K562 (cell line): ENCODE data around the gene CENPB. TPM values are rescaled to one million over a fixed set of nuclear protein-coding genes. Genes with fewer than 3 reads are reported as not detected.

Experiments used
- ATAC-seq: fragments of 200-7000 bp; cut with Tn5 transposase; 3 replicates; pipeline ENCODE4 v1.9.1; 2020; ENCODE audit warnings: moderate library complexity
- BruUV-seq: library from RNA; stranded (reverse); fragments of 400-500 nt; replicated peaks from 2 replicates; lab custom pipeline; 2021; lab: Mats Ljungman, UMichigan
- CTCF ChIA-PET: fragments of 300-600 bp; formaldehyde crosslinking; extraction: SDS; loops from one replicate; lab custom pipeline; 2021; ENCODE audit warnings: low intra/inter-chr PET ratio; lab: Yijun Ruan, JAX
- POLR2A ChIA-PET: fragments of 300-600, 350-650 bp; sonication (Branson Sonifier 250); formaldehyde crosslinking; extraction: SDS; loops from one replicate; lab custom pipeline; 2021; ENCODE audit warnings: antibody characterized with exemption, inconsistent platforms; lab: Yijun Ruan, JAX
- DNase-seq, 4 experiments: peaks; one replicate each; pipeline versions ENCODE4 v3.0.0 to v3.0.0-alpha.2; 2011 to 2018; ENCODE audit warnings: low spot score in 3 of 4, mixed read lengths in 3 of 4; ENCODE audit errors: extremely low read depth in 1 of 4
- FAIRE-seq: peaks from 2 replicates; lab custom pipeline; 2011; peaks lifted over from hg19 to GRCh38; lab: Jason Lieb, UNC
- H2AFZ ChIP-seq: 2 replicates; pipeline ENCODE4 v1.6.0; 2011; ENCODE audit warnings: low read depth, low read length, control low read depth, inconsistent platforms
- H3K27ac ChIP-seq: fragments of 200-600 bp; 3 replicates; pipeline ENCODE4 v1.8.0; 2011; ENCODE audit warnings: low read depth, mild to moderate bottlenecking, control low read depth, inconsistent platforms, low read length, moderate library complexity, mixed read lengths; ENCODE audit errors: extremely low read depth
- H3K27me3 ChIP-seq, 2 experiments: fragments of 300-600 bp in 1 of 2; 2 replicates in 1 of 2; 3 replicates in 1 of 2; pipeline versions ENCODE4 v1.6.0 to v1.8.0; 2011; ENCODE audit warnings: inconsistent platforms in 2 of 2, low read length in 2 of 2, mild to moderate bottlenecking in 1 of 2, mixed read lengths in 1 of 2, moderate library complexity in 1 of 2; ENCODE audit not compliant: control insufficient read depth in 2 of 2, insufficient read depth in 2 of 2
- H3K36me3 ChIP-seq: fragments of 300-600 bp; 3 replicates; pipeline ENCODE4 v1.8.0; 2011; ENCODE audit warnings: mild to moderate bottlenecking, low read length, inconsistent platforms; ENCODE audit not compliant: control insufficient read depth, insufficient read depth
- H3K4me1 ChIP-seq, 2 experiments: fragments of 200-600 bp in 1 of 2; replicated peaks in 1 of 2; 2 replicates in 1 of 2; 3 replicates in 1 of 2; pipeline versions ENCODE4 v1.5.1 to v1.8.0; 2011; ENCODE audit warnings: inconsistent platforms in 2 of 2, low read length in 2 of 2, mild to moderate bottlenecking in 1 of 2, mixed read lengths in 1 of 2, moderate library complexity in 1 of 2; ENCODE audit not compliant: control insufficient read depth in 2 of 2, insufficient read depth in 2 of 2
- H3K4me2 ChIP-seq: 2 replicates; pipeline ENCODE4 v1.6.1; 2011; ENCODE audit warnings: low read length, control low read depth, inconsistent platforms, mixed read lengths; ENCODE audit not compliant: insufficient read depth
- H3K4me3 ChIP-seq: fragments of 200-600 bp; sonication (generic), shearing (Covaris generic); 2 replicates; pipeline ENCODE4 v1.5.1; 2016; ENCODE audit warnings: control low read depth, inconsistent platforms
- H3K79me2 ChIP-seq: fragments of 200-600 bp; 3 replicates; pipeline ENCODE4 v1.8.0; 2011; ENCODE audit warnings: low read length, inconsistent platforms; ENCODE audit not compliant: control insufficient read depth, insufficient read depth
- H3K9ac ChIP-seq, 2 experiments: 2 replicates each; pipeline versions ENCODE4 v1.6.0 to v1.6.1; 2011; ENCODE audit warnings: low read depth in 2 of 2, low read length in 2 of 2, control low read depth in 1 of 2, inconsistent platforms in 1 of 2, mild to moderate bottlenecking in 1 of 2, mixed read lengths in 1 of 2; ENCODE audit not compliant: insufficient read depth in 1 of 2
- H3K9me1 ChIP-seq: one replicate; pipeline ENCODE4 v1.6.0; 2011; ENCODE audit warnings: inconsistent platforms, mild to moderate bottlenecking, low read length, moderate library complexity; ENCODE audit not compliant: control insufficient read depth, insufficient read depth
- H3K9me3 ChIP-seq: replicated peaks from 2 replicates; pipeline ENCODE4 v1.5.1; 2011; ENCODE audit warnings: low read depth, low read length, inconsistent platforms; ENCODE audit not compliant: control insufficient read depth, insufficient read depth
- H4K20me1 ChIP-seq: replicated peaks from 2 replicates; pipeline ENCODE4 v1.6.1; 2011; ENCODE audit warnings: low read length, inconsistent platforms, mixed read lengths; ENCODE audit not compliant: control insufficient read depth, insufficient read depth
- ARNT ChIP-seq, 2 experiments: fragments of 450-650 bp; IDR thresholded peaks; 2 replicates each; pipeline ENCODE4 v1.6.1; 2016; ENCODE audit warnings: mild to moderate bottlenecking in 1 of 2
- CAMTA2 ChIP-seq: fragments of 250-450 bp; sonication (Bioruptor Pico); conservative IDR thresholded peaks from 2 replicates; pipeline ENCODE4 v1.5.1; 2022
- EGR1 ChIP-seq: fragments of 450-650 bp; conservative IDR thresholded peaks from 2 replicates; pipeline ENCODE4 v1.6.1; 2017; ENCODE audit warnings: mild to moderate bottlenecking
- KAT7 ChIP-seq: sonication (generic); formaldehyde crosslinking; IDR thresholded peaks from 2 replicates; pipeline ENCODE4 v1.8.0; 2022; ENCODE audit warnings: missing genetic modification reagents, mild to moderate bottlenecking, borderline replicate concordance
- KDM5B ChIP-seq: fragments of 200-600 bp; sonication (generic); IDR thresholded peaks from 2 replicates; pipeline ENCODE4 v1.6.1; 2012; ENCODE audit warnings: low read depth, mild to moderate bottlenecking, moderate library complexity, low read length, control low read depth, inconsistent platforms; ENCODE audit not compliant: insufficient replicate concordance
- NR1H2 ChIP-seq: sonication (generic); formaldehyde crosslinking; IDR thresholded peaks from 2 replicates; pipeline ENCODE4 v1.4.0; 2020; ENCODE audit warnings: mild to moderate bottlenecking, missing genetic modification reagents
- NR2C2 ChIP-seq, 2 experiments: fragments of 200-800 bp in 1 of 2; sonication (Bioruptor generic) in 1 of 2; sonication (generic) in 1 of 2; formaldehyde crosslinking in 1 of 2; IDR thresholded peaks; 2 replicates each; pipeline versions ENCODE4 v1.6.1 to v1.8.0; 2016 to 2022; ENCODE audit warnings: mild to moderate bottlenecking in 1 of 2, missing compliant biosample characterization in 1 of 2, missing genetic modification characterization in 1 of 2, missing genetic modification reagents in 1 of 2
- PHF8 ChIP-seq: fragments of 200-600 bp; sonication (generic); IDR thresholded peaks from 2 replicates; pipeline ENCODE4 v1.6.1; 2012; ENCODE audit warnings: mixed run types, mild to moderate bottlenecking, inconsistent platforms, low read length, moderate library complexity, borderline replicate concordance
- POLR2B ChIP-seq: fragments of 450-650 bp; IDR thresholded peaks from 2 replicates; pipeline ENCODE4 v1.6.1; 2018; ENCODE audit warnings: low read depth; ENCODE audit not compliant: partially characterized antibody
- USF1 ChIP-seq: sonication (generic); formaldehyde crosslinking; IDR thresholded peaks from 2 replicates; pipeline ENCODE4 v1.9.0; 2022; ENCODE audit warnings: mild to moderate bottlenecking, missing genetic modification reagents
- ZNF140 ChIP-seq: fragments of 250-450 bp; sonication (Bioruptor Pico); IDR thresholded peaks from 2 replicates; pipeline ENCODE4 v1.8.0; 2021; ENCODE audit warnings: moderate library complexity, mild to moderate bottlenecking, inconsistent platforms
- ZNF395 ChIP-seq: fragments of 200-800 bp; sonication (Bioruptor generic); IDR thresholded peaks from 2 replicates; pipeline ENCODE4 v1.6.1; 2017; ENCODE audit warnings: missing genetic modification characterization, missing compliant biosample characterization
- WGBS: fragments of 100-300 bp; shearing (Covaris generic); methylation state at CpG from one replicate; pipeline ENCODE4 v1.1.6; 2016; ENCODE audit warnings: low coverage, mixed read lengths; ENCODE audit not compliant: insufficient coverage; ENCODE audit errors: missing lambda C conversion rate; 5-methylcytosine and 5-hydroxymethylcytosine counted together
- in situ Hi-C: fragments of 300-500 bp; cut with MboI; formaldehyde crosslinking; loops from 4 replicates; pipeline ENCODE4 v1.15.0; 2018; ENCODE audit warnings: inconsistent platforms, mixed read lengths
- intact Hi-C: fragments of 100-400 bp; cut with micrococcal nuclease; formaldehyde crosslinking; loops from 2 replicates; pipeline ENCODE4 v1.14.2; 2022
- polyA plus RNA-seq, 8 experiments: library from polyadenylated mRNA; depleted of rRNA in 4 of 8; stranded (reverse) in 5 of 8; unstranded in 3 of 8; fragments of >200 nt; fragmentation: Nextera tagmentation in 2 of 8; fragmentation: Illumina TruSeq in 1 of 8; extraction: Ambion mirVana in 2 of 8; extraction: Trizol in 1 of 8; gene quantifications; 2 replicates each; pipeline versions ENCODE4 v1.2.1 to v1.2.3, GENCODE V29; 2011 to 2014; ENCODE audit warnings: inconsistent platforms in 1 of 8, missing spikeins in 1 of 8
- total RNA-seq, 7 experiments: library from RNA; depleted of rRNA in 6 of 7; stranded (reverse); fragments of >200 nt in 6 of 7; fragmentation: Illumina TruSeq in 2 of 7; extraction: Trizol in 2 of 7; gene quantifications; 2 replicates each; pipeline versions ENCODE4 v1.2.1 to v1.2.3, GENCODE V29; 2011 to 2021; ENCODE audit warnings: low replicate concordance in 1 of 7

The CENPB gene
- total and polyA plus RNA-seq, 9 of the 15 experiments (the other 6 are each of a cell fraction or from before 2014, with no cell fraction given): 0.17 to 70.8 (median 24.9) TPM

- peak overlapping the region; percentile 90 for H3K4me2 ChIP-seq
- WGBS: 32% methylated on average over 20 of the region's 20 CpGs
- ATAC-seq (no peak), DNase-seq (no peak), FAIRE-seq (no peak)
- H3K9ac ChIP-seq: peak overlapping the region; percentile 98
- H3K4me1 ChIP-seq: peaks cover 18 to 29% of the 10 kb centered on the region in 2 experiments
- BruUV-seq: TSS peak; percentile 86
- POLR2A ChIA-PET: interaction anchor here (0.7 to 2.4 kb wide), 8 partner anchors 8 to 57 kb away, joined by 3 to 13 read pairs (median 4); partner anchors contain the start of gene SPEF1
- TF ChIP-seq ZNF395 (CRISPR knock-in tag) (0 out of 2 replicates have a peak, but pooled peaks have one; percentile 9), PHF8 (peak; percentile 4; the same call in 1 of the 2 replicates), EGR1 (peak; percentile 38; the same call in 1 of the 2 replicates), ARNT (IDR thresholded peaks at IDR 0.05) (0 out of 4 replicates have a peak, but pooled peaks of 1 of the 2 experiments have one; percentile 28), ZNF140 (CRISPR knock-in tag) (no peak), USF1 (0 out of 2 replicates have a peak, but pooled peaks have one; percentile 17), KAT7 (0 out of 2 replicates have a peak, but pooled peaks have one; percentile 54), NR2C2 (CRISPR knock-in tag; IDR thresholded peaks at IDR 0.05) (no peak), NR2C2 (tag; IDR thresholded peaks at IDR 0.05) (peak; percentile 93), CAMTA2 (CRISPR knock-in tag) (no peak), NR1H2 (CRISPR knock-in tag) (no peak), POLR2B (peak; percentile 37), KDM5B (peak; percentile 22)
- no peaks in the 10 kb centered on the region for H3K27me3 ChIP-seq
- H3K27ac ChIP-seq: peak overlapping the region; percentile 100
- peak overlapping the region; percentile 98 for H2AFZ ChIP-seq
- H3K9me1 ChIP-seq: no peaks in the 10 kb centered on the region
- CTCF ChIA-PET: interaction anchor here (1.2 to 1.9 kb wide), 2 partner anchors 34 to 105 kb away, joined by 3 to 12 read pairs; partner anchors contain the start of gene CENPB
- intact Hi-C loops: loop anchor here (2.0 kb wide), 2 partner anchors 26 to 34 kb away; partner anchors contain the start of genes CENPB and MAVS
- in situ Hi-C loops: no loop called here
- peaks cover 22% of the 10 kb centered on the region; the same call in 2 of the 3 replicates for H3K36me3 ChIP-seq
- H3K4me3 ChIP-seq: peak overlapping the region; percentile 82
- H3K9me3 ChIP-seq: no peaks in the 10 kb centered on the region
- H4K20me1 ChIP-seq: no peaks in the 10 kb centered on the region
- H3K79me2 ChIP-seq: peaks cover 13% of the 10 kb centered on the region; the same call in 1 of the 3 replicates
These were observed 34.6 kb upstream of the CENPB start for GRCh38 chr20:3820901-3821727.
